HG02623 (cell line): Measurements from ENCODE around the gene BPIFA2.

Experiments used
- ATAC-seq: cut with Tn5 transposase; IDR thresholded peaks from one replicate; pipeline ENCODE4 v1.9.1; 2021; ENCODE audit warnings: moderate library complexity; ENCODE audit not compliant: unreplicated experiment

BPIFA2 gene

GRCh38 chr20:33191955-33192354 is 24.0 kb downstream of the BPIFA2 start:
- no peak for ATAC-seq

GRCh38 chr20:33192912-33193501 is 25.0 kb downstream of the BPIFA2 start:
- no peak for ATAC-seq

GRCh38 chr20:33199026-33199425 is 31.1 kb downstream of the BPIFA2 start:
- no peak for ATAC-seq

- ATAC-seq = no peak
These were observed 34.5 kb downstream of the BPIFA2 start for GRCh38 chr20:33202451-33202850.

- no peak for ATAC-seq
These were observed 35.5 kb downstream of the BPIFA2 start for GRCh38 chr20:33203444-33203843.

GRCh38 chr20:33209789-33210188 is 41.8 kb downstream of the BPIFA2 start:
- ATAC-seq = no peak

- ATAC-seq = no peak
These were observed 42.4 kb downstream of the BPIFA2 start for GRCh38 chr20:33210371-33210770.

- no peak for ATAC-seq
These were observed 44.0 kb downstream of the BPIFA2 start for GRCh38 chr20:33211817-33212424.

GRCh38 chr20:33217052-33217451 is 49.1 kb downstream of the BPIFA2 start, which contains the start of gene BPIFA3:
Gene BPIFA3 (plus strand): TSS chr20:33217352. CDS start chr20:33217537, 185 bp downstream.
- no peak for ATAC-seq

- ATAC-seq = no peak
These were observed 56.4 kb downstream of the BPIFA2 start for GRCh38 chr20:33224399-33224798.

GRCh38 chr20:33229843-33230242 is 61.9 kb downstream of the BPIFA2 start:
- ATAC-seq = no peak
